Stimulated activated CD8-positive, alpha-beta memory T cell treated with anti-CD3 and anti-CD28 coated beads, Interleukin-7, amount 100 ng/mL, for 48 hours (primary cell): ENCODE measurements around the gene SDC3.
A peak's percentile ranks its signal among the peaks of the same experiment; 100 is the strongest.

Experiments used
- DNase-seq, 2 donors: peaks; one replicate each; pipeline ENCODE4 v3.0.0-alpha.2; 2020; ENCODE audit warnings: low read depth in 1 of 2; ENCODE audit errors: extremely low read depth in 1 of 2

Gene SDC3

DNA sequence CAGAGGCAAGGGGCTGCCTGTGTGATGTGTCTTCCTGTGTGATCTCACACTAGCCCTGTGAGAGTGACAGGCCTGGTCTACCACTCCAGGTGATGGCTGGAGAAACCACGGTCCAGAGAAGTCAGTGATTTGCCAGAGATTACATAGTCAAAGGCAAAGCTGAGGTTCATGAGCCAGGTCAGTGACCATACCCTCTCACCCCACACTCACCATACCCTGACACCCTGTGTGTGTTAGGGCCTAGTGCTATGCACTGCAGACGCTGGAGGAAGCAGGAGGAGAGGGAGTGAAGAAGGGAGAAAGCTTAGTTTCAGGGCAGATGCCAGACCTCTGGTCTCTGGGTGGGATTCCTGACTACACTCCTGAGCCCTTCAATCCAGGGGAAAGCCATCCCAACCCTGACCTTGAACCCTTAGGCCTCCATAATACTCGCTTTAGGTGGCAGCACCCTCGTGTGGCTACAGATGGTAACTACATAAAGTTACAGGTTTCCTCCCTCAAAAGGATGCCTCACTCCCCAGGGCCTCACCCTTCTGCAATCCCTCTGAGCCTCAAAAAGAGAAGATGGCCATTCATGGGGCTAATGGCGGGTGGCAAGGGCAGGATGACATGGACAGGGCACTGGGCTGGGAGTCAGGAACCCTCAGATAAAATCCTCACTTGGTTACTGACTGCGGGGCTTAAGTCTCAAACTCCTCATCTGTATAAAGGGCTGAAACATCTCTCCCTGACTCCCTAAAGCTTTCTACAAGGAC lies 20.8 kb upstream of the SDC3 start:
- DNase-seq: no peak

DNA sequence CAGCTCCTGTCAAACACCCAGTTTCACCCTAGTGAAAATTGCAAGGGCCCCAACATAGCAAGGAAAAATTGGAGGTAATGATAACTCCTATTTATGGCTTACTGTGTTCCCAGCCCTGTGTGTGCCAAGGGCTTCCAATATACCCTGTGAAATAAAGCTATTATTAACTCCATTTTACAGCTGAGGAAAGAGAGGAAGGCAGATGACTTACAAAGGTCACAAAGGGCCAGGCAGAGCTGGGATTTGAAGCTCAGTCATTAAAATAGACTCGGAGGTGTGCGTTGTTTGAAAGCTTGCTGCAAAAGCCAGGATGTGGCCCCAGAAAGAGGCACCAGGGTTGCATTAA lies 20.2 kb upstream of the SDC3 start:
- DNase-seq: no peak

DNA sequence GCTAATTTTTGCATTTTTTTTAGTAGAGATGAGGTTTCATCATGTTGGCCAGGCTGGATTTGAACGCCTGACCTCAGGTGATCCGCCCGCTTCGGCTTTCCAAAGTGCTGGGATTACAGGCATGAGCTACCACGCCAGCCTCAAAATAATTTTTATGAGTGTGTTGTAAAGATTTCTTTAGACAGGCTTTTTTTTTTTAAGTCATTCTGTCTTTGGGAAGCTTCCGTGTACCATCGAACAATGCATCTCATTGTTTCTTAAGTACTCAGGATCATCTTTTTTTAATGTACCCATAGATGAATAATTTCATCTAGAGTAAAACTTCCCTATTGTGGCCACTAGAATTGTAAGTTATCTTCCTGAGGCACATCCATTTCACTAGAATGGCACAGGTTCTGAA lies 19.6 kb upstream of the SDC3 start:
- DNase-seq: no peak

DNA sequence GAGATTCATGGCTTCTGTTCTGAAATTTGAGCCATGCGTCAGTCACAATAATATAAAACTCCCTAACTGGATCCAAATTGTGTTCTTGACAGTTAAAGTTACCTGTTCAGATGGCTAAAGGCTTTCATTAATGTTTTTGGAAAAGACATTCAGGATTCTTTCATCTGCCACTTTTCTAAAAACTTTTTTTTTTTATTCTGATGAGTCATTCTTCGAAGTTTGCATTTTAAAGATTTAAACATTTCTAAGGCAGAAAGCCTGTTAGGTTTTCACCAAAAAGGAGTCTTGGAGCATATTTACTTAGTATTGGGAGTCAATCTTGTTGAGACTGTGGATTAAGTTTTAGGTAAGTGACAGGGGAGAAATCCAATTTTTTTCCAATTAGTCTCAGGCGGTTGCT lies 18.9 kb upstream of the SDC3 start:
- DNase-seq: no peak

DNA sequence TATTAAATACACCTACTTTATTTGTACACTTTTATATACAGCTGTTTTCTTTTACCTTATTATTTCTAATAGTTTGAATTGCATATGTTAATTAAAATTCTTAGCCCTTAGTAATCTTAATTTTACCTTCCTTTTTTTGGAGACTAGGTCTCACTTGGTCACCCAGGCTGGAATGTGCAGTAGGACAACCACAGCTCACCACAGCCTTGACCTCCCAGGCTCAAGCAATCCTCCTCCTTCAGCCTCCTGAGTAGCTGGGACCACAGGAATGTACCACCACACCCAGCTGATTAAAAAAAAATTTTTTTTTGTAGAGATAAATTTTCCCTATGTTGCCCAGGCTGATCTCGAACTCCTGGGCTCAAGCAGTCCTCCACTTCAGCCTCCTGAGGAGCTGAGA lies 15.0 kb upstream of the SDC3 start:
- no peak for DNase-seq

DNA sequence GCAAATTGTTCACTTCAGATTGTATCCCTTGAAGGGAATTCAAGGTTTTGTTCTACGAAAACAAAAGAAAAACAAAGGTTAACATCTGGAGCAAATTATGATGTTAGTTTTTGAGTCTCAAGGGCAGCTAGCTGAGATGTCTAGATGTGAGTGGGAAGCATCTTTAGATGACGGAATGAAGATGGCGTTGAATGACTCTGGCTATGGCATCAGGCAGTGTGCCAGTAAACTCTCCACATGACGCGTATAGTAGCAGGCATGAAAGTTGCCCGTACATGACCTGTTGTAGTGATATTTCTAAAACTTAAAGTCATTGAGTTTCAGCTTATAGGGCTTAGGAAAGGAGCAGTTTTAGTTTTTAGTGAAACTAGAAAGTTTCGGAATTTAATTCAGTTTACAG lies 12.3 kb upstream of the SDC3 start:
- no peak for DNase-seq

DNA sequence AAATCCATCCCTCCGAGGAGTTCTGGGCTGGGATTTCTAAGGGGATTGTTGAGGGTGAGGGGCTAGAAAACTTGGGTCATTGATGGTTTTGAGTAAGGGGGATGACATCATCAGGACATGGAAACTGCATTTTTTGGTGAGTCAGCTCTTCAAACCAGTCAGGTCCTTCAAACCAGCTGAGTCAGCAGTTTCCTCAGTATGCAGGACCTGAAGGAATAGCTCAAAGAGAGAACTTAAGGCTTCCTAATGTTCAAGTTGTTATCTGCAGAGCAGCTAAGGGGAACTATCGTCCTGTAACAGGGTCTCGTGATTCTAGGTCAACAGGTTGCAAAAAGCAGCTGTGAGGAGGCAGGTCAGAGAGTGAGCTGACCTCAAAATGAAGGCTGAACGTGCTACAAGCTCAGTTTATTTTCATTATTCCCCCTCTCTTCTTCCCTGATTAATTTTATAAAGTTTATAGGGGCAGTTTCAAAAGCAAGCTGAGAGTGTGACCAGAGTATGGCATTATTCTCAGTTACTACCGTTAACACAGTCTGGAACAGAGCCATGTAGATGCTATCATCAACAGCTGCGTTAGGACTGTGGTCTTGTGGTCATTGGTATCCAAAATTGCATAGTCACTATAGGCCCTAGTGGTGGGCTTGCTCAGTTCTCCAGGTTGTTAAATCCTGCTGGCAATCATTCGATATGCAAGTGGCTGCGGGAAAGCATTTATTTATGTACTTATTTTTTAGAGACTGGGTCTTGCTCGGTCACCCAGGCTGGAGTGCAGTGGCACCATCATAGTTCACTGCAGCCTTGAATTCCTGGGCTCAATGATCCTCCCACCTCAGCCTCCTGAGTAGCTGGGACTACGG lies 10.7 kb upstream of the SDC3 start:
- no peak for DNase-seq

DNA sequence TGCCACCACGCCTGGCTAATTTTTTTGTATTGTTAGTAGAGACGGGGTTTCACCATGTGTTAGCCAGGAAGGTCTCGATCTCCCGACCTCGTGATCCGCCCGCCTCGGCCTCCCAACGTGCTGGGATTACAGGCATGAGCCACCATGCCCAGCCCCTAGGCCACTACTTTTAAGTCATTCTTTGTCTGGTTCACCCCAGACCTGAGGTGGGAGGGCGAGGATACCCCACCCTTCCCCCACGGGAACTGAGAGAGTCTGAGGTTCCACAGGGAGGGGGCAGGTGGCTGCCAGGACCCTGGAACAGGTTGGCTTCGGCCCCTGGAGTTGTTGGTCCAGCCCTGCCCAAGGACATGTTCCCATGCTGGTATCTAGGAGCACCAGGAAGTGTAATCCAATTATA lies 7.7 kb upstream of the SDC3 start:
- no peak for DNase-seq

DNA sequence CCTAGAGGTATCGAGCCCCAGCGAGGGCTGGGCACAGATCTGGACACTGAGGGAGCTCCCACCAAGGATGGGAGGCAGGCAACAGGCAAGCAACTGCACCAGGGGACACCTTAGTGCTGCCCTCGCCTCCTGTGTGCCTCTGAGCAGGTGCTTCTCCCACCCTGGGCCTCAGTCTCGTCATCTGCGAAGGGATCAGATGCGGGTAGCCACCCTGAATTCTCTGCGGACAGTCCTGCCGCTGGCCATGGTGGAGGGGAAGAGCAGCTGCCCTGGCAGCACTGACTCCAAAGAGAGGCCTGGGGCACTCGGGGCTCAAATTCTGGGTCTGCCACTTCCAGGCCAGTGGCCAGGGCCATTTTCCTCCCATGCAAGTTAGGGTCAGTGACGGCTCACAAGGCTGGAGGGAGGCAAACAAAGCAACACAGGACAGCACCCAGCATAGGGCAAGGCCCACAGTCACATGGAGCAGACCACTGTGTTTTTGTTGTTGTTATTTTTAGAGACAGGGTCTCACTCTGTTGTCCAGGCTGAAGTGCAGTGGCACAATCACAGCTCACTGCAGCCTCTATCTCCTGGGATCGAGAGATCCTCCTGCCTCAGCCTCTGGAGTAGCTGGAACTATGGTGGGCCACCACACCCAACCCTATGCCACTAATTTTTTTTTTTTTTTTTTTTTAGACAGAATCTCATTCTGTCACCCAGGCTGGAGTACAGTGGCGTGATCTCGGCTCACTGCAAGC lies 7.1 kb upstream of the SDC3 start:
- no peak for DNase-seq

DNA sequence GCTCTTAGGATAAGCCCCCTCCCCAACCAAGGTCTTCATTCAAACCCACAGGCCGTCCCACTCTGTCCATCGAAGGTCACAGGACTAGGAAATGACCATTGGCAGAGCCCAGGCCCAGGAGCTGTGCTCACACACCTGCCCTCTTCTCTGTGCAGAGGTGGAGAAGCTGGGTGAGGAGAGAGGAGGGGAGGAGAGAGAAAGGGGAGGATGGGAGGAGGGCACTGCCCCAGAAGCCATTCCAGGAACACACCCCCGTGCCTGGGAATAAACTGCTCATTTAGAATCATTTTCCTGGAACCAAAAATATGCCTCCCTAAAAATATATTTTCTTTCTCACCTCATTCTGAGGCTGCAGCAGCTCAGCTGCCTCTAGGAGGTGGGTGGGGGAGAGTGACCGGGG lies 6.4 kb upstream of the SDC3 start:
- no peak for DNase-seq

DNA sequence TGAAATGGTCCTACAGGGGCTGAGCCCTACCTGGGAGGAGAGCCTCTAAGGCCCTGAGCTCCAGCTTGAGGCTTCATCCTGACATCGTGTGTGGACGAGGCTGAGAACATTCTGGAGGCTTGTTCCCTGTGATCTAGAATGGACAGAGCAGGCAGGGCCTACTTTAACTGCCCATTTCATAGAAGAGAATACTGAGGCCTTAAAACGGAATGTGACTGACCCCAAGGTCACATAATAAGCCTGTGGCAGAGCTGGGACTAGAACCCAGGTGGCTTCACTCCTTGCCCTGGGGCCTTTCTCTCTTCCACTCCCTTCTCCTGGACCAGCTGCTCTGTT lies 6.0 kb upstream of the SDC3 start:
- DNase-seq: no peak

DNA sequence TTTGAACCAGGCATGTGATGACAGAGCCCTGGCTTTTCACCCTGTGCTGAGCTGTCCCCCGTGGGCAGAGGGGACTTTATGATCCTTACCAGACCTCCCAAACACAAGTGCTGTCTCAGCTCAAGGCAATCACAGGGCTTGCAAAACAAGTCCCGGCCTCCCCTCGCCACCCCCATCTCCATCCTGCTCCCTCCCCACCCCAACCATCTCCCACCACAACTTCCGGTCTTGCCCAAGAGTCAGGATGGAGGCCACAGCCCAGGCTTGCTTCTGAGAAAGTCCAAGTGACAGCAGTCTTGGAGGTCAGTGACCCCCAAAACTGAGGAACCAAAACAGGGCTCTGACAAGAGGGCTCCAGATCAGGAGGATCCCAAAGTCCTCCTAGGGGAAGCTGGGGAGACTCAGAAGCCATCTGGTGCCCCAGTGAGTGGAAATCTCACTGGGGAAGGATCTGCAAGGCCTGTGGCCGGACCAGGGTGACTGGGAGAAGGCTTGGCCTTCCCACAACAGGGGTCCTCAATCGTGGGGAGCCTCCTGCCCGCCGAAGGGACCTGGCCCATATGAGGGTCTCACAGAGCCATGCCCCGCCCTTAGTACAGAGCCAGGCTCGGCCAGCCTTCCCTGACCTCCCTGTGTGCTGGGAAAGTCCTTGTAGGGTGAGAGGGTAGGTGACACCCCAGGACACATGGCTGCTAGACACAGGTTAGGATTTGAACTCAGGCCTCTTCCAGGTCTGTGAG lies 4.5 kb upstream of the SDC3 start:
- DNase-seq: no peak

DNA sequence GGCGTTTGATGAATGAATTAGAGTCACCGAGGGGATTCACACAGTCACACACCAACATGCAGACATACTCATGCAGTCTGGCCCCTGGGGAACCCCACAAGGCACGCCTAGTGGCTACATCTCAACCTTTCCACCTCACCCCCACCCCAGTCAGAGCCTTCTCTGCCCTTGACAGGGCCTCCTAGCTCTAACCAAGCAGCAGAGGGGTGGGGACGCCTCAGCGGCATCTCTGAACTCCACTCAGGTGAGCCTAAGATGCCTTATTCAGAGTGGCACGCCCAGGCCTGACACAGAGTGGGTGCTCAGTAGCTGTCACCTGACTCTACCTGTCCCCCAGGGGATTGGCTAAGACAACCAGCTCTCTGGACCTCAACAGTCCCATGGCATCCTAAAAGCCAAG lies 3.7 kb upstream of the SDC3 start:
- no peak for DNase-seq

DNA sequence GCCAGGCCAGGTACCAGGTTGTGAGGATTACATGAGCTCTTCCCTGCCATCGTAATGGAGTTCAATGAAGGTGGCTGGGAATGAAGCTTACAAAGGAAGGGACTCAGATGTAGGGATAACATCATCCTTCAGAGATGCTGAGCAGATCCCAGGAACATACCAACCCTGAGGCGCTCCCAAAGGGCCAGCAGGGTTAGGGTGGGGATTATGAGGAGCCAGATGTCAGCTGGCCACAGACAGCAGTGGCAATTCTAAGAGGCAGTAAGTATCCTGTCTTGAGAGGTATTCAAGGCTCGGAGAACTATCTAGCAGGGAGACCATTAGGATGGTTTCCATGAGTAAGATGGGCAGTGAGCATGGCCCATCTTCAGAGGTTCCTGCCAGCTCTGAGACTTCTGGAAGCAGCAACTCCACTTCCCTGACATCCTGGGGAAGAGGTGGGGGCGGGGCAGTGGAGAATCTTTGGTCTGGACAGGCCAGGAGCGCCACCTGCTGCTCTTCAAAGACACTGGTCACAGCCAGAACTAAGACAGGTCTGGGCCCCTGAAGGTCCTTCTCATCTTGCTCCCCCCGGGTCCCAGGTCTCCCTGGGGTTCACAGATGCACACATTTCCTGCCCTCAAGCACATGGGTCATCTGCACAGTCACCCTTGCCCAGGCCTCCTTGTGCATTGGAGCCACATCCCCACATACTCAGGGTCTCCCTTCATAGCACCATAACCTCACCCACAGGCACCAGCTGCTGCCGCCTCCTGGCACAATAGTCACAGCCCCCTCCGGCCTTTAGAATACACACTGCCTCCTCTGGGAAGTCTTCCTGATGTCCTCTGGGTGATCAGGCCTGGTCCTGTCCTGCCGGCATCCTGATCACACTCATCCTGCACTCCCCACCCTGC lies 2.7 kb upstream of the SDC3 start:
- peak; percentile 21 to 34 for DNase-seq

DNA sequence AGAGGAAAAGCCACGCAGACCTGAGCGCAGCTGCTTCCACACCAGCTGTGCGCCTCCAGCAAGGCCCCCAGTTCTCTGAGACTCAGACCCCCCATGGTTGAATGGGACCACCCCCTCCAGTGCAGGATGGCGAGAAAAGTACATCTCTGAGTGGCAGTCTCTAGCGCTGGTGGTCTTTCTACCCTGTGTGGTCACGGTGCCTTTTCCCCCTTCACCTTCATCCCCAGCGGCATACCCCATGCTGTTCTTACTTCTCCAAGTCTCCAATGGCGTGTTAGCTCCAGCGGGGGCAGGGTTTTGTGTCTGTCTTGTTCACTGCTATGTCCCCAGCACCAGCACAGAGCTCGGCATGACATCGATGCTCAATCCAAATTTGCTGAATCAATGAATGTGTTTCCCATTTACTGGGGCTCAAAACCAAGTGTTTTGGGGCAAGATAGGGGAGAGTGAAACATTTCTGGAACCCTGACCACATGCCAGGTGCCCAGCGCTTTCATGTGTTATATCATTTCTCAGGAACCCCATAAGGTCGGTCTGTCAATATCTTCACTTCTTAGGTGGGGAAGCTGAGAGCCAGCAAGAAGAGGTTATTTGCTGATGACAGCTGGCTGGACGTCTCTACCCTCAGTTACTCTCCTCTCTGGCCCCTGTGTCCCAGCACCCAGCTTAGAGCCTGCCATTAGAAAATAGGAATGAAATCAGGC lies 959 bp upstream of the SDC3 start:
- DNase-seq: no peak

DNA sequence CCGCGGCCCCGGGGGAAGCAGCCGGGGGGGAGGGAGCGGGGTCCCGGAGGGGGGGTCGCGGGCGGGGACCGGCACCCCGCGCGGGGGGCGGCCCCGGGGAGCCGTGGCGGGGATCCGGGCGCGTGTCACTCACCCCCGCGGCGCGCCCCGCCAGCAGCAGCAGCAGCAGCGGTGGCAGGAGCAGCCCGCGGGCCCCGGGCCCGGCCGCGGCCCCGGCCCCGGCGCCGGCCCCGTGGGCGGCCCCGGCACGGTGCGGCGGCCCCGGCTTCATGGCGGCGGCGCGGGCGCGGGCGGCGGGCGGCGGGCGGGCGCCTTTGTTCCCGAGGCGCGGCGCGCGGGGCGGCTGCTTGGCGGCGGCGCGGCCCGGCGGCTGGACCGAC lies 252 bp downstream of the SDC3 start:
- DNase-seq: no peak

DNA sequence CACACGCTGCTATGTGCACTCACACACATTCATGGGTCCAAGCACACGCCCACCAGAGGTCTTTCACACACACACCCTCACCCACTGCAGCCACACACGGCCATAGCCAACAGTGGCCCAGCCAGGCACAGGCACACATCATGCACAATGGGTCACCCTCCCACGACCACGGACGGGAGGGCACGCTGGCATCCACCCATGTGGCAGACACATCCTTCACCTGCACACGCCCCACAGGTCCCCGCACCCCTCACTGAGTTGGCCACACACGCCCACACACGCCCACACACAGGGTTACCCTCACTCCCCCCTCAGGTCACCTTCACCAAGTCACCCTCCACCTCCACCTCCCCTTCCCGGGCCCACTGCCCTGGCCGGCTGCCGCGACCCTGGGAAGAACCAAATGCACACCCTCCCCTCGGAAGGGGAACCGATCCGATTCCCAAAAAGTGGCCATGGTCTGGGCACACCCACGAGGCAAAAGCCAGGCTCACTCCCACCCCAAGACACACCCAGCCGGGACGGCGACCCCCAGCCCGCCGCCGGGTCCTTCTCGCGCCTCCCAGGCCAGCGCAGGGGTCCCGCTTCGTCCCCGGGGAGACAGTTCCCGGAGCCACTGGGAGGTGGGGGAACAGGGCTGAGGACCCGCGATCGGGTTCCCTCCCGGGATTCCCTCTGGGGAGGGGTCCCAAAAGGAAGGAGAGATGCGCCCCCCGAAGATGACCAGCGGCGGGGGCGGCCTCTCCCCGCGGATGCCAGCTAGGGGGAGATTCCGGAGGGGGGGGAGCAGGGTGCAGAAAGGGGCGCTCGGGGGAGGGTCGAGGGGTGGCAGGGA lies 860 bp downstream of the SDC3 start:
- no peak for DNase-seq

DNA sequence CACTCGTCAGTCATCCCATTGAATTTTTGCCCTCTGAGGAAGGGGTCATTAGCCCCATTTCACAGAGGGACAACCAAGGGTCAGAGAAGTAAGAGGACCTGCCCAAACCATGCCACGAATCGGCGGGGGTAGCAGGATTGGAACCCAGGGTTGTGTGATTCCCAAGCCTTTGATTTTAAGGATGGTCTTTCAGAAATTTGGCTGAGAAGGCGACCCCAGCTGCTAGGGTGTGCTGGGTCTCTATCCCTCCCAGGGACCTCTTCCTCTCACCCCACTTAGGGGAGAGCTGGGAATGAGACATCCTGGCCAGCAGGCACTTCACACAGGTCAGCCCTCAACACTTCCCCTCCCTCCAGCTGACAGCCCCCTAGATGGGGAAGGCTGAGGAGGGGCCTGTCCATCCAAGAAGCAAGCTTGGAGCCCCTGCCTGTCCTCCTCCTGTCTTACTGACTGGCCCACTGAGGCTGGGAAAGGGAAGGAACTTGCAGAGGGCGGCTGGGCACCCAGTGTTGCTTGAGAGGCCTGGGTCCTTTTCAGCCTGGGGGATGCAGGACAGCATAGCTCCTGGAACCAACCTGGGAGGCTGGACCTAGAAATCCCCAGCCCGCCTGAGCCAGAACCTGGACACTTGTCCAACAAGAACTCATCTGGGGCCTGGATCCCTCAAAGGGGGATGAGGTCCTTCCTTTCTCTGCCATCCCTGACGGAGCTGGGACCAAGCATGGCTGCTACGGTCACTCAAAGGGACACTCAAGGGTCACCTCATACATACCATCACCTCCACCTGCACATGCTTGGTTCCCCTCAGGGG lies 1.7 kb downstream of the SDC3 start:
- no peak for DNase-seq
